Activated T-helper 1 cell treated with anti-CD3 and anti-CD28 coated beads, Interleukin-12 subunit alpha, Interleukin-12 subunit beta, Interleukin-2, Interleukin-4 antibody, amounts not matched to agents 30 ng/mL and 10 ng/mL and 1 ng/mL, durations not matched to agents 14 hours and 24 hours and 36 hours (primary cell): Measurements from ENCODE around the gene SHMT1. TPM values are rescaled to one million over a fixed set of nuclear protein-coding genes. Genes with fewer than 3 reads are reported as not detected.
A peak's percentile ranks its signal among the peaks of the same experiment; 100 is the strongest.
"Not testable (repeated sequence)": the region's sequence is repeated elsewhere in the genome, so short reads cannot be mapped to it uniquely, and the experiment has no call there.

Experiments
- DNase-seq: peaks from one replicate; pipeline ENCODE4 v3.0.0; 2021; ENCODE audit warnings: low spot score
- H3K27ac Mint-ChIP-seq: one replicate; pipeline ENCODE4 v1.8.0; 2021; ENCODE audit warnings: mild to moderate bottlenecking, mixed read lengths
- H3K27me3 Mint-ChIP-seq: one replicate; pipeline ENCODE4 v1.8.0; 2022; ENCODE audit warnings: mild to moderate bottlenecking, moderate library complexity, mixed read lengths; ENCODE audit not compliant: insufficient read depth
- H3K36me3 Mint-ChIP-seq: one replicate; pipeline ENCODE4 v1.8.0; 2021; ENCODE audit warnings: low read depth, mixed read lengths
- H3K4me1 Mint-ChIP-seq: one replicate; pipeline ENCODE4 v1.8.0; 2021; ENCODE audit warnings: low read depth, mixed read lengths
- H3K4me3 Mint-ChIP-seq: one replicate; pipeline ENCODE4 v1.8.0; 2021; ENCODE audit warnings: mild to moderate bottlenecking, moderate library complexity, mixed read lengths
- H3K9me3 Mint-ChIP-seq: one replicate; pipeline ENCODE4 v1.8.0; 2021; ENCODE audit warnings: mixed read lengths
- intact Hi-C: fragments of 100-400 bp; cut with micrococcal nuclease; formaldehyde crosslinking; loops from one replicate; pipeline ENCODE4 v1.15.1; 2024
- total RNA-seq: library from RNA; stranded (reverse); gene quantifications from 2 replicates; pipeline ENCODE4 v1.2.3, GENCODE V29; 2022

Gene SHMT1
- total RNA-seq = 51.5 and 56.2 TPM in 2 replicates

DNA sequence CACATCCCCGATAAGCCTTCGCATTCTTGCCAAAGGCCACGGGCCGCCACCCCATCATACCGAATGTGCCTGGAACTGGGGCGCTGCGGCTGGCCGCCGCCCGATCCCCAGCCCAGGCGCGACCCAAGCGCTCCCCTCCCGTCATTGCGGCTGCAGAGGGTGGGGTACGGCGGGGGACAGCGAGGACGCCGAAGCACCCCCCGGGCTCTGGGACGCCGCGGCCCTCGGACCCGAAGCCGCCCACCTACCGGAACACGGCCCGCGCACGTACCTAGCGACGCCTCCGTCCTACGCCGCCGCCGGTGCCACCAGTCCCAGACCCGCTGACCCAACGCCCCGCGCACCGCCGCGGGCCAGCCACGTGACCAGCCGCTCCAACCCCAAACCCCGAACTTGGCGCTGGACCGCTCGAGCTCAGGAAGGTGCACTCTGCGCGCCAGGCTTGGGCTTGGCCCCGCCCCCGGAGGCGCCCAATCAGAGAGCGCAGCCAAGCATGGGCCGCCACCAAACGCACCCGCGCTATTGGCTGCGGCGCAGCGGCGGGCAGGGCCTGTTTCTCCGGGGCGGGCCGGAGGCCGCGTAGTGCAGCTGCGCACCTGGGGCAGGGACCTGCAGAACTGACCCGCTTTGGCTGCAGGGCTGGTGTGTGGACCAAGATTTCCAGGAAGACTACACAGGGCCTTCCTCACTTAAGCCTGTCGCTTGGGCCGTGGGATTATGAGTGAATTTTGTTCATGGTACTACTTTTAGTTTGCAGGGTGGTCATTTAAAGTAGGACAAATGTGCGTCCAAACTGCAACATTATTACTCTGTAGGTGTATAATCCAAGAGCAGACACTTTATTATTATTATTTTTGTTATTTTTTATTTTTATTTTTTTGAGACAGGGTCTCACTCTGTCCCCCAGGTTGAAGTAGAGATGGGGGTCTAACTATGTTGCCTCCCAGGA, at the start of gene SHMT1:
SHMT1 (minus strand) TSS at position 450 of the 949 bp plus-strand sequence. CDS start 7,569 bp downstream, outside the sequence.
- Mint-ChIP-seq H3K4me1 (peaks cover 9% of the 10 kb centered on the region), H3K36me3 (peaks cover 6% of the 10 kb centered on the region), H3K4me3 (peak within 1 kb of the TSS; percentile 93), H3K27me3 (no peaks in the 10 kb centered on the region), H3K27ac (peak within 1 kb of the TSS; percentile 88), H3K9me3 (no peaks in the 10 kb centered on the region)
- intact Hi-C loops = loop anchor here (2.0 kb wide), 3 partner anchors 49 to 139 kb away; partner anchors contain the start of genes LLGL1, MIEF2, SMCR8 and TOP3A
- peak; percentile 93 for DNase-seq

DNA sequence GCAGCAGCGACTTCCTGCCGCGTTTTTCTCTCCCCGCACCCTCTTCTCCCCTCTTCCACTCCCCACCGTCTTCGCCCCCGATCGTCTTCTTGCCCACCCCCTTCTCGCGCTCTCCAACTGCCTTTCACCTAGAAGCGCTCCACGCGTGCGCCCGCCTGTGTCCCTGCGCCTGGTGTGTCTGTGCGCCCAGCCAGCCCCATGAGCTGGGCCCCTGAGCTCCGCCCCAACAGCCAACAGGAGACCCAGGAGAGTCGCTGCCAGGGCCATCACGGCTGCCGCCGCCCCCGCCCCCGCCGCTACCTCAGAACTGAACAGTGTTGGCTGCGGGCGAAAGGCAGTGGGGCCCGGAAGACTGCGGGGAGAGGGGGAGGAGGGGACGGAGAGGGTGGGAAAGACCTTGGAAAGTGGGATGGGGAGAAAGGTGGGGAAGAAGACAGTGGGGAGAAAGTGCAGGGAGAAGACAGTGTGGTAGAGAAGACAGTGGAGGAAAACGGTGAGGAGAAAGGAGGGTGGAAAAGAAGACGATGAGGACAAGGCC, 48.7 kb upstream of the SHMT1 start:
- H3K27ac Mint-ChIP-seq = not testable (repeated sequence)

DNA sequence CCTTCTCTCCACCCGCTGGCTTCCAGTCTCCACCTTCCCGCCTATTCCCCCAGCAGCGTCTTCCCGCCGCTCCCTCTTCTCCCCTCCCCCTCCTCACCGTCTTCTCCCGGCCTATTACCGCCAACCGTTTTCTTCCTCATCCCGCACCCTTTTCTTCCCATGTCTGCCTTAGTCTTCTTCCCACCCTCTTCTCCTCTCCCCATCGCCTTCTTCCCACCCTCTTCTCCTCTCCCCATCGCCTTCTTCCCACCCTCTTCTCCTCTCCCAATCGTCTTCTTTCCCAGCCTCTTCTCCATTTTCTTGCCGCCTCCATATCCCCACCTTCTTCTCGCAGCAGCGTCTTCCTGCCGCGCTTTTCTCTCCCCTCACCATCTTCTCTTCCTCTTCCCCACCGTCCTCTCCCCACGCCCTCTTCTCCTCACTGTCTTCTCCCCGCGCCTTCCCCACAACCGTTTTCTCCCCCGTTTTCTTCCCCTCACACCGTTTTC, 48.1 kb upstream of the SHMT1 start:
- intact Hi-C loops, DNase-seq: not testable (repeated sequence)
- peak overlapping the region; percentile 98 for H3K4me3 Mint-ChIP-seq

More for the DNA sequence above, 48.7 kb upstream of the SHMT1 start:
- H3K27me3 Mint-ChIP-seq, H3K36me3 Mint-ChIP-seq, intact Hi-C loops, DNase-seq, H3K9me3 Mint-ChIP-seq: not testable (repeated sequence)
- Mint-ChIP-seq H3K4me3 (peak overlapping the region; percentile 98), H3K4me1 (peaks cover 28% of the 10 kb centered on the region)

DNA sequence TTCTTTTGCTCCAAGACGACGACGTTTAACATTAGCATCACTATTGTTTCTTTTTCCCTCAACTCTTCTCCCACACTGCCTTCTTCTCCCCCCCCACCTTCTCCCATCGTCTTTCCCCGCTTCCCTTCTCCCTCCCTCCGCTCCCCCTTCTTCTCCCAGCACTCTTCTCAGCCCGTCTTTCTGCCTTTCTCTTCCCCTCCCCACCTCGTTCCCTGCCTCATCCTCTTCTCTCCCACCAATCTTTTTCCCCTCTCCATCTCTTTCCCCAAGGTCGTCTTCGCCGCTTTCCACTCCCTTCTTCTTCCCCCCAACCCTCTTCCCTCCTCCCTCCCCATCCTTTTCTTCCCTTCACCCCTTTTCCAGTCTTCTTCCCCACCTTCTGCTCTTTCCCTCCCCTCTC, 47.4 kb upstream of the SHMT1 start:
- DNase-seq, H3K9me3 Mint-ChIP-seq, H3K36me3 Mint-ChIP-seq, H3K27me3 Mint-ChIP-seq, intact Hi-C loops: not testable (repeated sequence)
- Mint-ChIP-seq H3K4me1 (peaks cover 28% of the 10 kb centered on the region), H3K27ac (peak overlapping the region; percentile 71), H3K4me3 (peak overlapping the region; percentile 98)

More for the DNA sequence above, 48.1 kb upstream of the SHMT1 start:
- Mint-ChIP-seq H3K4me1 (peaks cover 28% of the 10 kb centered on the region), H3K27ac (peak overlapping the region; percentile 91)
- not testable (repeated sequence) for H3K36me3 Mint-ChIP-seq, H3K27me3 Mint-ChIP-seq, H3K9me3 Mint-ChIP-seq

DNA sequence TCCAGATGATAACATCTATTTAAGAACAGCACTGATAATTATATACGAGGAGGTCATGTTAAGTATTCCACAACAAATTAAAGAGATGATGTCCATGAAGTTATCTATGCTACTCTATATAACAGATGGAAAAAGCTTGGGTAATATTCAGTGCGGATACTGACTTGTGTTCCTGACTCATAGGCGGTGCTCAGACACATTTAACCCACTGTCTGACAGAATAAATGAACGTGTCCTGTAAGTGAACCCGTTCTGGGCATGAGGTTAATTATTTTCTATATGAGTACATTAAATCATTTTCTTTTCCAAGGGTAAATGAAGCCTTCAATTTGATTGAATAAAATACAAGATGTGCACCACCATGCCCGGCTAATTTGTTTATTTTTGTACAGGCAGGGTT, 46.0 kb upstream of the SHMT1 start:
- Mint-ChIP-seq H3K27ac (peak overlapping the region; percentile 44), H3K4me1 (peaks cover 28% of the 10 kb centered on the region), H3K4me3 (peak overlapping the region; percentile 73)
- H3K9me3 Mint-ChIP-seq, intact Hi-C loops, H3K27me3 Mint-ChIP-seq, H3K36me3 Mint-ChIP-seq, DNase-seq: not testable (repeated sequence)

DNA sequence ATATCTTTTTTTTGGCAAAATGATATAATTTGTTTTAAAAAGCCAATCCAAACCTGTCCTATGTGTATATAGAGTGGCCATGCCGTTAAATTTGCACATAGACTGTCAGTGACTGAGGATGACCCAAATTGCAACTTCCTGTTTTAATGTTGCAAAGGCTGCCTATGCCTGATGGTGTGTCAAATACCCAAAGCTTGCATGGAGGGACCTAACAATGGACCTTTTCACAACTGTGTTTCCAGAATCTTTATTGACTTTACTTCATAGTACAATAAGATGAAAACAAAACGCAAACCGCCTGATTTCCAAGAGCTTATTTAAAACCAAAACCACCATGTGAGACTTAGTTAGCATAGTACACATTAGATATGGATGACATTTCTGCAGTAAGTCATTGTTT, 45.6 kb upstream of the SHMT1 start:
- peak overlapping the region; percentile 59 for H3K4me3 Mint-ChIP-seq
- intact Hi-C loops, H3K36me3 Mint-ChIP-seq, H3K9me3 Mint-ChIP-seq, DNase-seq, H3K27me3 Mint-ChIP-seq: not testable (repeated sequence)
- H3K4me1 Mint-ChIP-seq = peaks cover 27% of the 10 kb centered on the region
- peak overlapping the region; percentile 44 for H3K27ac Mint-ChIP-seq

DNA sequence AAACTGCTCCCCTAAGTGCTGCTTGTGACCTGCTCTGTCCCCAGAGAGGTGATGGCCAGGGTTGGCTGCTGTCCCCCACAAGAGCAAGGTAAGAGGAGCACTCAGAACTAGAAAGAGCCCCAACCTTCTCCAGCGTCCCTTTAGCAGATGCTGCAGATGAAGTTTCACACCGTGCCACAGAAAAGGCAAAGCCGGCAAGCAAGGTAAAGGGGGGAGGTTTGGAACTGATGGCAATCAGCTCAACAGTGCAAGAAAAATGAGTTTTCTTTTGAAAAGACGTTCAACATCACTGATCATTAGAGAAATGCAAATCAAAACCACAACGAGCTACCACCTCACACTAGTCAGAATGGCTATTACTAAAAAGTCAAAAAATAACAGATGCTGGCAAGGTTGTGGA, 40.3 kb upstream of the SHMT1 start:
- H3K27ac Mint-ChIP-seq, H3K4me1 Mint-ChIP-seq, H3K4me3 Mint-ChIP-seq: not testable (repeated sequence)

GRCh38 chr17:18403166-18403565, 39.8 kb upstream of the SHMT1 start:
- H3K9me3 Mint-ChIP-seq, H3K27me3 Mint-ChIP-seq, DNase-seq, H3K4me1 Mint-ChIP-seq, intact Hi-C loops, H3K36me3 Mint-ChIP-seq, H3K4me3 Mint-ChIP-seq, H3K27ac Mint-ChIP-seq: not testable (repeated sequence)

More for the DNA sequence above, 40.3 kb upstream of the SHMT1 start:
- intact Hi-C loops, H3K36me3 Mint-ChIP-seq, H3K27me3 Mint-ChIP-seq, DNase-seq, H3K9me3 Mint-ChIP-seq: not testable (repeated sequence)

DNA sequence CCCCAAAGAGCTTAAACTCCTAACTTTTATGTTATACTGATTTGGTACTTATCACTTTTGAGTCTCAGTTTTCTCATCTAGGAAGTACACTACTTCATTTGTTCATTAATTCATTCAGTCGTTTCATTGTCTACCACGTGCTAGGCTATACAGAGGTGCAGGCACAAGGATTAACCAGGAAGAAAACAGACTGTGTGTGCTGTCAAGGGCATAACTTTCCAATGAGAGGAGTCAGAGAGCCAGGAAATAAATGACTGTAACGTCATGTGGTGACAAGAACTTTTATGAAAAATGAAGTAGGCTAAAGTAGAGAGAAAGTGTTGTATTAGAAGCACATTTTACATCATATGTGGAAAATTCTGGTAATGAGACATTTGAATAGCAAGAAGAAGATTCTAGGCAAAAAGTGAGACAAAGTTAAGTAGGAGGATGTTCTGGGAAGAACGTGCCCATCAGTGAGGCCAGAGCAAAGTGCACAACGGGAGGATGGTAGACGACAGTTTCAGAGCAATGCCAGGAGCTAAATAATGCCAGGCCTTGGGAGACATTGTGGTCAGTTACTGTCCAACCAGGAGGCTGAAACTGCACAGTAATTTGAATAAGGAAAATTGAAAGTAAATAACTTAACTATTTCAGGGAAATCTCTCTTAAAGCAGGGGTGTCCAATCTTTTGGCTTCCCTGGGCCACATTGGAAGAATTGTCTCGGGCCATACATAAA, 38.7 kb upstream of the SHMT1 start:
- H3K4me3 Mint-ChIP-seq, H3K4me1 Mint-ChIP-seq, intact Hi-C loops, H3K27ac Mint-ChIP-seq, H3K27me3 Mint-ChIP-seq, H3K36me3 Mint-ChIP-seq, DNase-seq, H3K9me3 Mint-ChIP-seq: not testable (repeated sequence)

- H3K27ac Mint-ChIP-seq, intact Hi-C loops, H3K4me3 Mint-ChIP-seq, H3K36me3 Mint-ChIP-seq, H3K9me3 Mint-ChIP-seq, H3K4me1 Mint-ChIP-seq, DNase-seq: not testable (repeated sequence)
- H3K27me3 Mint-ChIP-seq = peaks cover 11% of the 10 kb centered on the region
These were observed 25.4 kb upstream of the SHMT1 start for GRCh38 chr17:18388728-18389127.

GRCh38 chr17:18388266-18388665, 24.9 kb upstream of the SHMT1 start:
- H3K27me3 Mint-ChIP-seq = peaks cover 11% of the 10 kb centered on the region
- H3K36me3 Mint-ChIP-seq, intact Hi-C loops, H3K4me1 Mint-ChIP-seq, H3K9me3 Mint-ChIP-seq, DNase-seq, H3K4me3 Mint-ChIP-seq, H3K27ac Mint-ChIP-seq: not testable (repeated sequence)

- intact Hi-C loops, H3K4me1 Mint-ChIP-seq: not testable (repeated sequence)
These were observed 24.2 kb upstream of the SHMT1 start for GRCh38 chr17:18387583-18387982.

More at GRCh38 chr17:18387583-18387982, 24.2 kb upstream of the SHMT1 start:
- H3K27ac Mint-ChIP-seq, DNase-seq, H3K36me3 Mint-ChIP-seq, H3K9me3 Mint-ChIP-seq, H3K4me3 Mint-ChIP-seq: not testable (repeated sequence)
- H3K27me3 Mint-ChIP-seq = peaks cover 11% of the 10 kb centered on the region
